ENCODE measurements around the gene MRPS7.
A peak's percentile ranks its signal among the peaks of the same experiment; 100 is the strongest.

Gene MRPS7

GRCh38 chr17:75308732-75309629 is 47.3 kb downstream of the MRPS7 start:
- DNase-seq (ENCODE audit: low read depth, low spot score) = no peak

GRCh38 chr17:75313941-75314551 is 52.4 kb downstream of the MRPS7 start:
- no peak for DNase-seq (ENCODE audit: low read depth, low spot score)

- DNase-seq (ENCODE audit: low read depth, low spot score) = peak; percentile 53
Observed at GRCh38 chr17:75315541-75316243, 54.0 kb downstream of the MRPS7 start.
